Stomach (tissue), 9 donors: ENCODE results near the gene SCARB1. TPM values are rescaled to one million over a fixed set of nuclear protein-coding genes. Genes with fewer than 3 reads are reported as not detected.

Experiments used
- DNase-seq, 2 donors: peaks; one replicate each; pipeline versions ENCODE4 v3.0.0 to v3.0.0-alpha.2; 2013 to 2019
- H3K27ac ChIP-seq, 5 donors: fragments of 200-600 bp in 4 of 5; sonication (generic) in 4 of 5; one replicate each; pipeline ENCODE4 v1.5.1; 2013 to 2019; ENCODE audit warnings: mild to moderate bottlenecking in 1 of 5, moderate library complexity in 1 of 5
- H3K27me3 ChIP-seq, 3 donors: fragments of 200-600 bp; sonication (generic); one replicate each; pipeline ENCODE4 v1.5.1; 2017 to 2019; ENCODE audit warnings: mixed run types in 1 of 3
- H3K36me3 ChIP-seq, 4 donors: fragments of 200-600 bp; sonication (generic); 1 replicate in 3 of 4; 2 replicates in 1 of 4; pipeline ENCODE4 v1.5.1; 2016 to 2019
- H3K4me1 ChIP-seq, 4 donors: fragments of 200-600 bp; sonication (generic); one replicate each; pipeline ENCODE4 v1.5.1; 2016 to 2019
- H3K4me3 ChIP-seq, 4 donors: fragments of 200-600 bp; sonication (generic) in 3 of 4; one replicate each; pipeline ENCODE4 v1.5.1; 2016 to 2019; ENCODE audit warnings: mild to moderate bottlenecking in 1 of 4
- H3K9me3 ChIP-seq, 4 donors: fragments of 200-600 bp; sonication (generic); one replicate each; pipeline ENCODE4 v1.5.1; 2016 to 2019
- CTCF ChIP-seq, 7 experiments: fragments of 450-650 bp in 4 of 7; fragments of 200-600 bp in 3 of 7; sonication (generic) in 3 of 7; IDR thresholded peaks; one replicate each; pipeline ENCODE4 v1.5.1; 2016 to 2019; ENCODE audit warnings: antibody characterized with exemption in 7 of 7, control low read depth in 2 of 7, mild to moderate bottlenecking in 1 of 7
- EP300 ChIP-seq: sonication (generic); formaldehyde crosslinking; IDR thresholded peaks from one replicate; pipeline ENCODE4 v1.6.1; 2017; ENCODE audit warnings: antibody characterized with exemption
- POLR2A ChIP-seq, 4 donors: fragments of 450-650 bp; IDR thresholded peaks; one replicate each; pipeline ENCODE4 v1.6.1; 2016; ENCODE audit warnings: antibody characterized with exemption in 4 of 4, control low read depth in 2 of 4, mild to moderate bottlenecking in 1 of 4, moderate library complexity in 1 of 4
- POLR2AphosphoS5 ChIP-seq, 3 donors: sonication (generic); formaldehyde crosslinking; IDR thresholded peaks; one replicate each; pipeline ENCODE4 v1.6.1; 2016; ENCODE audit warnings: antibody characterized with exemption in 3 of 3
- whole genome bisulfite sequencing, 5 donors: extraction: QIAGEN DNeasy Blood & Tissue Kit in 3 of 5; methylation state at CpG; one replicate each; pipeline versions ENCODE4 v1.1.5 to v1.1.7; 2013 to 2018; 5-methylcytosine and 5-hydroxymethylcytosine counted together
- intact Hi-C: fragments of 100-400 bp; cut with DNase I; formaldehyde crosslinking; loops from one replicate; pipeline ENCODE4 v1.15.1; 2023; ENCODE audit warnings: low total_unique reads
- polyA plus RNA-seq, 3 donors: library from polyadenylated mRNA; stranded (reverse); fragments of 200-250 nt; gene quantifications; one replicate each; pipeline ENCODE4 v1.2.3, GENCODE V29; 2013
- total RNA-seq, 5 donors: library from RNA; depleted of rRNA; stranded (reverse); fragments of >200 nt; gene quantifications; one replicate each; pipeline versions ENCODE4 v1.1.0 to v1.2.3, GENCODE V29; 2014 to 2016
- donor health status: healthy with polysubstance abuse.
- donor health status: Bipolar disorder and iron deficiency.
- donor health status: healthy.

The SCARB1 gene
- total and polyA plus RNA-seq, 8 donors, result 2.9 to 63.7 (median 8.8) TPM

GRCh38 chr12:124764870-124765580 is 98.6 kb downstream of the SCARB1 start:
- Histone ChIP-seq H3K36me3 (no peaks in the 10 kb centered on the region), H3K27ac (peak overlapping the region; percentile 39 to 80 (median 78)), H3K27me3 (no peaks in the 10 kb centered on the region), H3K9me3 (peaks cover 0 to 15% (median 4%) of the 10 kb centered on the region in 4 donors), H3K4me3 (no peak overlapping the region), H3K4me1 (peaks cover 19 to 51% (median 23%) of the 10 kb centered on the region in 4 donors)
- TF ChIP-seq CTCF (IDR thresholded peaks at IDR 0.05) (no peak), POLR2AphosphoS5 (IDR thresholded peaks at IDR 0.05) (peak; percentile 37 to 58 (median 39)), EP300 (no peak)
- intact Hi-C loops, result loop anchor here (10.0 kb wide), 1 partner anchor 100 kb away; no protein-coding TSS in a partner anchor
- peak in 1 of 2 donors; percentile 53 for DNase-seq
- WGBS, 5 donors, result 51 to 83% (median 65%) methylated on average over 2 of the region's 2 CpGs

GRCh38 chr12:124764451-124764850 is 99.2 kb downstream of the SCARB1 start:
- no peak for TF ChIP-seq EP300
- peak in 5 of 7 experiments; percentile 49 to 70 (median 63) for TF ChIP-seq CTCF (IDR thresholded peaks at IDR 0.05)
- DNase-seq, result no peak
- no peak overlapping the region for H3K4me3 ChIP-seq
- peaks cover 0 to 15% (median 4%) of the 10 kb centered on the region in 4 donors for H3K9me3 ChIP-seq
- H3K27ac ChIP-seq, result peak overlapping the region in 4 of 5 donors; percentile 42 to 80 (median 78)
- H3K27me3 ChIP-seq, result no peaks in the 10 kb centered on the region
- intact Hi-C loops, result loop anchor here (10.0 kb wide), 1 partner anchor 100 kb away; no protein-coding TSS in a partner anchor
- 53 to 79% (median 75%) methylated on average over 3 of the region's 3 CpGs for WGBS, 5 donors
- H3K36me3 ChIP-seq, result no peaks in the 10 kb centered on the region
- H3K4me1 ChIP-seq, result peaks cover 20 to 57% (median 27%) of the 10 kb centered on the region in 4 donors

GRCh38 chr12:124763594-124763979 is 100.1 kb downstream of the SCARB1 start:
- no peak for TF ChIP-seq EP300
- no peaks in the 10 kb centered on the region for H3K27me3 ChIP-seq
- intact Hi-C loops, result loop anchor here (10.0 kb wide), 1 partner anchor 99 kb away; no protein-coding TSS in a partner anchor
- H3K4me1 ChIP-seq, result peaks cover 20 to 57% (median 27%) of the 10 kb centered on the region in 4 donors
- H3K27ac ChIP-seq, result peak overlapping the region in 2 of 5 donors; percentile 78 to 79
- H3K9me3 ChIP-seq, result peaks cover 0 to 15% (median 4%) of the 10 kb centered on the region in 4 donors
- 72 to 88% (median 76%) methylated on average over 5 of the region's 5 CpGs for WGBS, 5 donors
- no peak for DNase-seq
- H3K4me3 ChIP-seq, result no peak overlapping the region
- no peaks in the 10 kb centered on the region for H3K36me3 ChIP-seq

GRCh38 chr12:124762791-124763593 is 100.7 kb downstream of the SCARB1 start:
- WGBS, 5 donors, result 73 to 79% (median 75%) methylated on average over 13 of the region's 13 CpGs
- Histone ChIP-seq H3K4me3 (no peak overlapping the region), H3K27ac (no peak overlapping the region), H3K9me3 (peaks cover 0 to 15% (median 4%) of the 10 kb centered on the region in 4 donors), H3K4me1 (peaks cover 20 to 57% (median 29%) of the 10 kb centered on the region in 4 donors), H3K27me3 (no peaks in the 10 kb centered on the region), H3K36me3 (no peaks in the 10 kb centered on the region)
- no peak for DNase-seq
- intact Hi-C loops, result loop anchor here (10.0 kb wide), 1 partner anchor 98 kb away; no protein-coding TSS in a partner anchor
- TF ChIP-seq POLR2A (IDR thresholded peaks at IDR 0.05) (no peak), EP300 (no peak), POLR2AphosphoS5 (IDR thresholded peaks at IDR 0.05) (no peak), CTCF (IDR thresholded peaks at IDR 0.05) (no peak)
